Neural cell (in vitro differentiated cells): ENCODE measurements around the gene SOCS3. TPM values are rescaled to one million over a fixed set of nuclear protein-coding genes. Genes with fewer than 3 reads are reported as not detected.

Experiments
- H2AFZ ChIP-seq: fragments of 200-600, 300-800 bp; sonication (generic), shearing (Covaris generic); 2 replicates; pipeline ENCODE4 v1.6.0; 2014; ENCODE audit warnings: low read depth, mild to moderate bottlenecking, antibody characterized with exemption, low read length, moderate library complexity
- H3F3A ChIP-seq: fragments of 200-600 bp; shearing (Covaris generic); 2 replicates; pipeline ENCODE4 v1.6.1; 2016; ENCODE audit warnings: mild to moderate bottlenecking, moderate library complexity, mixed read lengths, antibody characterized with exemption, low read length; ENCODE audit not compliant: insufficient read depth, poor library complexity, severe bottlenecking
- H3K27ac ChIP-seq: fragments of 200-600, 300-800 bp; sonication (generic), shearing (Covaris generic); 2 replicates; pipeline ENCODE4 v1.5.1; 2014; ENCODE audit warnings: mild to moderate bottlenecking, low read length, moderate library complexity
- H3K27me3 ChIP-seq: fragments of 300-800, 200-600 bp; sonication (generic), shearing (Covaris generic); 2 replicates; pipeline ENCODE4 v1.6.0; 2014; ENCODE audit warnings: mild to moderate bottlenecking, low read depth, low read length, moderate library complexity; ENCODE audit not compliant: insufficient read depth
- H3K36me3 ChIP-seq: fragments of 300-800, 200-600 bp; sonication (generic), shearing (Covaris generic); 2 replicates; pipeline ENCODE4 v1.5.1; 2014; ENCODE audit warnings: mild to moderate bottlenecking, antibody characterized with exemption, low read length, moderate library complexity; ENCODE audit not compliant: insufficient read depth
- H3K4me2 ChIP-seq: fragments of 300-800, 200-600 bp; sonication (generic), shearing (Covaris generic); 2 replicates; pipeline ENCODE4 v1.6.0; 2014; ENCODE audit warnings: mild to moderate bottlenecking, low read length
- H3K4me3 ChIP-seq: fragments of 300-800, 200-600 bp; sonication (generic), shearing (Covaris generic); 2 replicates; pipeline ENCODE4 v1.5.1; 2014; ENCODE audit warnings: mild to moderate bottlenecking, low read length, moderate library complexity
- H3K79me2 ChIP-seq: fragments of 200-600 bp; shearing (Covaris generic); replicated peaks from 2 replicates; pipeline ENCODE4 v1.6.0; 2014; ENCODE audit warnings: mild to moderate bottlenecking, low read length, moderate library complexity; ENCODE audit not compliant: insufficient read depth
- H3K9ac ChIP-seq: fragments of 300-800, 200-600 bp; sonication (generic), shearing (Covaris generic); 2 replicates; pipeline ENCODE4 v1.6.1; 2016; ENCODE audit warnings: mild to moderate bottlenecking, low read length, mixed read lengths
- H3K9me2 ChIP-seq: fragments of 200-600 bp; shearing (Covaris generic); 2 replicates; pipeline ENCODE4 v1.6.1; 2016; ENCODE audit warnings: mild to moderate bottlenecking, low read length, mixed read lengths; ENCODE audit not compliant: insufficient read depth
- H3K9me3 ChIP-seq: fragments of 200-600, 300-800 bp; sonication (generic), shearing (Covaris generic); 2 replicates; pipeline ENCODE4 v1.6.1; 2016; ENCODE audit warnings: mild to moderate bottlenecking, mixed run types, low read length, moderate library complexity, mixed read lengths
- H4K20me1 ChIP-seq: fragments of 200-600 bp; shearing (Covaris generic); 2 replicates; pipeline ENCODE4 v1.6.1; 2016; ENCODE audit warnings: mild to moderate bottlenecking, mixed run types; ENCODE audit not compliant: insufficient read depth
- EP300 ChIP-seq: fragments of 450-650 bp; conservative IDR thresholded peaks from 2 replicates; pipeline ENCODE4 v1.6.1; 2014; ENCODE audit warnings: antibody characterized with exemption, mild to moderate bottlenecking, moderate library complexity; ENCODE audit not compliant: poor library complexity, severe bottlenecking
- EZH2 ChIP-seq: fragments of 200-600, 300-800 bp; shearing (Covaris generic), sonication (generic); IDR thresholded peaks from 2 replicates; pipeline ENCODE4 v1.6.1; 2014; ENCODE audit warnings: antibody characterized with exemption, low read length, borderline replicate concordance, mild to moderate bottlenecking; ENCODE audit not compliant: insufficient read depth, poor library complexity, severe bottlenecking
- MXI1 ChIP-seq: fragments of 450-650 bp; conservative IDR thresholded peaks from 2 replicates; pipeline ENCODE4 v1.6.1; 2014; ENCODE audit warnings: antibody characterized with exemption, mild to moderate bottlenecking; ENCODE audit not compliant: poor library complexity, severe bottlenecking
- POLR2AphosphoS5 ChIP-seq: IDR thresholded peaks from 2 replicates; pipeline ENCODE4 v1.6.1; 2012
- RAD21 ChIP-seq: fragments of 450-650 bp; conservative IDR thresholded peaks from 2 replicates; pipeline ENCODE4 v1.6.1; 2014; ENCODE audit warnings: antibody characterized with exemption, mild to moderate bottlenecking, moderate library complexity
- SMC3 ChIP-seq: fragments of 450-650 bp; conservative IDR thresholded peaks from 2 replicates; pipeline ENCODE4 v1.6.1; 2014; ENCODE audit warnings: antibody characterized with exemption, mild to moderate bottlenecking, moderate library complexity; ENCODE audit not compliant: poor library complexity
- TAF1 ChIP-seq: IDR thresholded peaks from 2 replicates; pipeline ENCODE4 v1.6.1; 2012; ENCODE audit warnings: low read depth
- polyA plus RNA-seq: library from polyadenylated mRNA; depleted of rRNA; stranded (reverse); fragments of >200 nt; gene quantifications from 2 replicates; pipeline ENCODE4 v1.2.3, GENCODE V29; 2014
- TF ChIP-seq, protein P1 (sequence below): fragments of 450-650 bp; IDR thresholded peaks from 2 replicates; pipeline ENCODE4 v1.5.1; 2014; ENCODE audit warnings: antibody characterized with exemption, mild to moderate bottlenecking, moderate library complexity; ENCODE audit not compliant: poor library complexity, severe bottlenecking
- TF ChIP-seq, protein P2 (sequence below): IDR thresholded peaks from 2 replicates; pipeline ENCODE4 v1.6.1; 2012; ENCODE audit warnings: borderline replicate concordance

Gene SOCS3
- polyA plus RNA-seq, 1 donor from 2014 or later = 5.4 TPM

DNA sequence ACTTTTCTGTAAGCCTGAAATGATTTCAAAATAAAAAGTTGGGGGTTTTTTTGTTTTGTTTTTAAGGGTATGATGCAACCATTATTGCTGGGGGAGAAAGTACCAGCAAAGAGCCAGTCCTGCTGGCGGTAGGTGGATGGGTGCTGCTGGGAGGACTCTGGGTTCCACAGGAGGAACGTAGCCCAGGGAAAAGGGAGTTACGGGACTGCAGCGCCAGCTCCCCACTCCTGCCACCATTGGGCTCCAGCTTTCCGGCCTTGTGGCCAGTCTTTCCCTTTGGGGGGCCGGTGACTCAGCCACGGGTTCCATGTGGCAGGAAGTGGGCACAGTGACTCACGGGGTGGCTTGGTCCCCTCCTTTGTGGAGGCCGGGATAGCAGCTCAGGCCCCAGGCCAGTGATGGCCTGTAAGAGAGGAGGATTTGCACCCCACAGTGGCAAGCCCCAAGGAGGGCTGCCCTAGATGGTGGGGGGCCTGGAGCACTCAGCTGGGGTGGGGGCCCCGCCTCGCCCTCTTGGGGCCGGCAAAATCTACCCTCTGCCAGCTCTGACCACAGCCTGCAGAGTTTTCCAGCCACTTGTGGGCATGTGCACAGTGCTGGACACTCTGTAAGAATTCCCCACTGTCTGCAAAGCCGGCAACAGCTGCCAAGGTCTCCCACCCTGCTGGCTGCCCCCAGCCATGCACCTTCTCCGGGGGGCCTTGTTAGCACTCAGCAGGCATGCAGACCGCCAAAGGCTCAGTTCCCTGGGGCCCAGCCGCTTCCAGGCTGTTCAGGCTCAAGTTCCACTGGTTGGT is 30.4 kb downstream of the SOCS3 start:
- H3K27ac ChIP-seq = no peak overlapping the region
- no peak overlapping the region for H3K4me2 ChIP-seq
- no peaks in the 10 kb centered on the region for H3K27me3 ChIP-seq
- H4K20me1 ChIP-seq = no peaks in the 10 kb centered on the region
- H3F3A ChIP-seq = no peaks in the 10 kb centered on the region
- H3K9ac ChIP-seq = no peak overlapping the region
- H3K4me3 ChIP-seq = no peak overlapping the region
- H3K79me2 ChIP-seq = no peaks in the 10 kb centered on the region
- TF ChIP-seq TAF1 (no peak), EP300 (no peak), MXI1 (no peak), EZH2 (no peak), SMC3 (no peak), POLR2AphosphoS5 (no peak), RAD21 (no peak)
- TF ChIP-seq, protein P1, sequence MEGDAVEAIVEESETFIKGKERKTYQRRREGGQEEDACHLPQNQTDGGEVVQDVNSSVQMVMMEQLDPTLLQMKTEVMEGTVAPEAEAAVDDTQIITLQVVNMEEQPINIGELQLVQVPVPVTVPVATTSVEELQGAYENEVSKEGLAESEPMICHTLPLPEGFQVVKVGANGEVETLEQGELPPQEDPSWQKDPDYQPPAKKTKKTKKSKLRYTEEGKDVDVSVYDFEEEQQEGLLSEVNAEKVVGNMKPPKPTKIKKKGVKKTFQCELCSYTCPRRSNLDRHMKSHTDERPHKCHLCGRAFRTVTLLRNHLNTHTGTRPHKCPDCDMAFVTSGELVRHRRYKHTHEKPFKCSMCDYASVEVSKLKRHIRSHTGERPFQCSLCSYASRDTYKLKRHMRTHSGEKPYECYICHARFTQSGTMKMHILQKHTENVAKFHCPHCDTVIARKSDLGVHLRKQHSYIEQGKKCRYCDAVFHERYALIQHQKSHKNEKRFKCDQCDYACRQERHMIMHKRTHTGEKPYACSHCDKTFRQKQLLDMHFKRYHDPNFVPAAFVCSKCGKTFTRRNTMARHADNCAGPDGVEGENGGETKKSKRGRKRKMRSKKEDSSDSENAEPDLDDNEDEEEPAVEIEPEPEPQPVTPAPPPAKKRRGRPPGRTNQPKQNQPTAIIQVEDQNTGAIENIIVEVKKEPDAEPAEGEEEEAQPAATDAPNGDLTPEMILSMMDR = no peak
- TF ChIP-seq, protein P2, sequence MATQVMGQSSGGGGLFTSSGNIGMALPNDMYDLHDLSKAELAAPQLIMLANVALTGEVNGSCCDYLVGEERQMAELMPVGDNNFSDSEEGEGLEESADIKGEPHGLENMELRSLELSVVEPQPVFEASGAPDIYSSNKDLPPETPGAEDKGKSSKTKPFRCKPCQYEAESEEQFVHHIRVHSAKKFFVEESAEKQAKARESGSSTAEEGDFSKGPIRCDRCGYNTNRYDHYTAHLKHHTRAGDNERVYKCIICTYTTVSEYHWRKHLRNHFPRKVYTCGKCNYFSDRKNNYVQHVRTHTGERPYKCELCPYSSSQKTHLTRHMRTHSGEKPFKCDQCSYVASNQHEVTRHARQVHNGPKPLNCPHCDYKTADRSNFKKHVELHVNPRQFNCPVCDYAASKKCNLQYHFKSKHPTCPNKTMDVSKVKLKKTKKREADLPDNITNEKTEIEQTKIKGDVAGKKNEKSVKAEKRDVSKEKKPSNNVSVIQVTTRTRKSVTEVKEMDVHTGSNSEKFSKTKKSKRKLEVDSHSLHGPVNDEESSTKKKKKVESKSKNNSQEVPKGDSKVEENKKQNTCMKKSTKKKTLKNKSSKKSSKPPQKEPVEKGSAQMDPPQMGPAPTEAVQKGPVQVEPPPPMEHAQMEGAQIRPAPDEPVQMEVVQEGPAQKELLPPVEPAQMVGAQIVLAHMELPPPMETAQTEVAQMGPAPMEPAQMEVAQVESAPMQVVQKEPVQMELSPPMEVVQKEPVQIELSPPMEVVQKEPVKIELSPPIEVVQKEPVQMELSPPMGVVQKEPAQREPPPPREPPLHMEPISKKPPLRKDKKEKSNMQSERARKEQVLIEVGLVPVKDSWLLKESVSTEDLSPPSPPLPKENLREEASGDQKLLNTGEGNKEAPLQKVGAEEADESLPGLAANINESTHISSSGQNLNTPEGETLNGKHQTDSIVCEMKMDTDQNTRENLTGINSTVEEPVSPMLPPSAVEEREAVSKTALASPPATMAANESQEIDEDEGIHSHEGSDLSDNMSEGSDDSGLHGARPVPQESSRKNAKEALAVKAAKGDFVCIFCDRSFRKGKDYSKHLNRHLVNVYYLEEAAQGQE = no peak
- H3K9me3 ChIP-seq = no peaks in the 10 kb centered on the region
- H2AFZ ChIP-seq = no peak overlapping the region
- no peaks in the 10 kb centered on the region for H3K36me3 ChIP-seq
- no peaks in the 10 kb centered on the region for H3K9me2 ChIP-seq

DNA sequence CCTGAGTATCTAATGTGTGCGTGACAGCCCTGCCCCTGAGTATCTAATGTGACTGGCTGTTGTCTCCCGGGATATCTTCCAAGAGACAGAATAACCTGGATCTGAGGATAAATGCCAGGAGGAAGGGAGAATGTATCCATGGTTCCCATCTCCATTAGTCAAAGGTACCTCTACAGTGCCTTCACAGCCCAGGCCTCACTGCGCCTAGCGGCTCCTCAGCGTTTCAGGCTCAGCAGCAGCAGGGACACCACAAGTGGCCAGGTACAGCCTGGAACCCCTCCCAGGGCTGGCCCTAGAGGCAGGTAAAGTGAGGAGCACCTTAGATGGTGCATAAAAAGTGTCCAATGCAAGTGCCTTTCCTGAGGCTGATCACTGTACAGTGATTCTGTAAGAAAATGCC is 32.0 kb downstream of the SOCS3 start:
- no peak overlapping the region for H2AFZ ChIP-seq
- H3K9me3 ChIP-seq = no peaks in the 10 kb centered on the region
- TF ChIP-seq RAD21 (no peak), EP300 (peak; percentile 16), POLR2AphosphoS5 (peak; percentile 42), TAF1 (no peak)
- TF ChIP-seq, protein P2 = peak; percentile 61
- H3K27ac ChIP-seq = no peak overlapping the region
- H3K9me2 ChIP-seq = no peaks in the 10 kb centered on the region
- no peaks in the 10 kb centered on the region for H3K27me3 ChIP-seq
- H4K20me1 ChIP-seq = no peaks in the 10 kb centered on the region
- H3K4me3 ChIP-seq = no peak overlapping the region
- H3K79me2 ChIP-seq = no peaks in the 10 kb centered on the region
- H3K9ac ChIP-seq = no peak overlapping the region
- no peaks in the 10 kb centered on the region for H3F3A ChIP-seq
- no peaks in the 10 kb centered on the region for H3K36me3 ChIP-seq
- H3K4me2 ChIP-seq = no peak overlapping the region
